Upper lobe of right lung (tissue), 1 donor: ENCODE data around the gene ASPDH. TPM values are rescaled to one million over a fixed set of nuclear protein-coding genes. Genes with fewer than 3 reads are reported as not detected.
A peak's percentile ranks its signal among the peaks of the same experiment; 100 is the strongest.

ENCODE experiments used
- ATAC-seq: fragments of 200-7000 bp; cut with Tn5 transposase; one replicate; pipeline ENCODE4 v1.9.1; 2020; ENCODE audit warnings: mild to moderate bottlenecking, moderate library complexity
- DNase-seq: peaks from one replicate; pipeline ENCODE4 v3.0.0-alpha.2; 2020
- H3K27ac ChIP-seq: fragments of 200-600 bp; one replicate; pipeline ENCODE4 v1.8.0; 2022
- H3K27me3 ChIP-seq: fragments of 200-600 bp; one replicate; pipeline ENCODE4 v1.8.0; 2022; ENCODE audit warnings: mild to moderate bottlenecking
- H3K36me3 ChIP-seq: fragments of 200-600 bp; one replicate; pipeline ENCODE4 v1.8.0; 2022
- H3K4me1 ChIP-seq: fragments of 200-600 bp; one replicate; pipeline ENCODE4 v1.8.0; 2022
- H3K4me3 ChIP-seq: fragments of 200-600 bp; one replicate; pipeline ENCODE4 v1.8.0; 2022; ENCODE audit warnings: mild to moderate bottlenecking
- H3K9me3 ChIP-seq: fragments of 200-600 bp; one replicate; pipeline ENCODE4 v1.8.0; 2022
- CTCF ChIP-seq: fragments of 200-600 bp; IDR thresholded peaks from one replicate; pipeline ENCODE4 v1.8.0; 2022; ENCODE audit warnings: antibody characterized with exemption
- intact Hi-C: fragments of 100-400 bp; cut with DNase I; formaldehyde crosslinking; loops from one replicate; pipeline ENCODE4 v1.11.0; 2022
- total RNA-seq: library from RNA; stranded (reverse); fragmentation: NEBNext Ultra II Directional; extraction: Animal tissue kit (Norgen Biotek cat#: 25700); gene quantifications from one replicate; pipeline ENCODE4 v1.2.1, GENCODE V29; 2021
- donor health status: DM: no; HTN: yes; CAD: no; lungs with severe emphysema.

The ASPDH gene
- total RNA-seq, 1 donor from 2014 or later = not detected

GRCh38 chr19:50511069-50511822 lies 2.5 kb downstream of the ASPDH start, which contains the start of gene JOSD2:
Gene JOSD2 (minus strand): TSS chr19:50511191. CDS start chr19:50510431, 760 bp downstream.
- no peaks in the 10 kb centered on the region for H3K9me3 ChIP-seq
- DNase-seq (peak; percentile 99), ATAC-seq (peak; percentile 95)
- peak within 1 kb of the TSS; percentile 80 for H3K27ac ChIP-seq
- H3K4me3 ChIP-seq = peak within 1 kb of the TSS; percentile 84
- peaks cover 9% of the 10 kb centered on the region for H3K4me1 ChIP-seq
- H3K36me3 ChIP-seq = no peaks in the 10 kb centered on the region
- no peaks in the 10 kb centered on the region for H3K27me3 ChIP-seq
- TF ChIP-seq CTCF = no peak
- intact Hi-C loops = no loop called here

GRCh38 chr19:50510700-50511068 lies 3.0 kb downstream of the ASPDH start:
- no peak for DNase-seq
- ATAC-seq = no peak
- Histone ChIP-seq H3K9me3 (no peaks in the 10 kb centered on the region), H3K36me3 (no peaks in the 10 kb centered on the region), H3K4me1 (peaks cover 9% of the 10 kb centered on the region), H3K27ac (peak overlapping the region; percentile 80), H3K4me3 (peak overlapping the region; percentile 84), H3K27me3 (no peaks in the 10 kb centered on the region)
- no peak for TF ChIP-seq CTCF
- intact Hi-C loops = no loop called here

- ATAC-seq (no peak), DNase-seq (peak; percentile 73)
Observed at GRCh38 chr19:50510121-50510670, 3.5 kb downstream of the ASPDH start.

GRCh38 chr19:50509366-50509765 lies 4.3 kb downstream of the ASPDH start:
- DNase-seq (no peak), ATAC-seq (no peak)
- TF ChIP-seq CTCF = no peak
- Histone ChIP-seq H3K4me1 (peaks cover 9% of the 10 kb centered on the region), H3K27ac (no peak overlapping the region), H3K9me3 (no peaks in the 10 kb centered on the region), H3K36me3 (no peaks in the 10 kb centered on the region), H3K27me3 (no peaks in the 10 kb centered on the region), H3K4me3 (no peak overlapping the region)
- intact Hi-C loops = no loop called here

More at GRCh38 chr19:50510121-50510670, 3.5 kb downstream of the ASPDH start:
- Histone ChIP-seq H3K4me1 (peaks cover 9% of the 10 kb centered on the region), H3K27ac (peak overlapping the region; percentile 80), H3K36me3 (no peaks in the 10 kb centered on the region), H3K9me3 (no peaks in the 10 kb centered on the region), H3K27me3 (no peaks in the 10 kb centered on the region), H3K4me3 (peak overlapping the region; percentile 84)
- no peak for TF ChIP-seq CTCF
- intact Hi-C loops = no loop called here

GRCh38 chr19:50508843-50509190 lies 4.9 kb downstream of the ASPDH start:
- H3K27ac ChIP-seq = no peak overlapping the region
- ATAC-seq (no peak), DNase-seq (no peak)
- H3K36me3 ChIP-seq = no peaks in the 10 kb centered on the region
- no peak overlapping the region for H3K4me3 ChIP-seq
- H3K9me3 ChIP-seq = no peaks in the 10 kb centered on the region
- intact Hi-C loops = no loop called here
- H3K27me3 ChIP-seq = no peaks in the 10 kb centered on the region
- H3K4me1 ChIP-seq = peaks cover 9% of the 10 kb centered on the region
- TF ChIP-seq CTCF = no peak
